Adipocyte (in vitro differentiated cells): ENCODE measurements around the gene AGBL1.

Source experiments
- DNase-seq: peaks from one replicate; pipeline ENCODE4 v3.0.0-alpha.2; 2015; ENCODE audit warnings: low read depth
- H3K27me3 ChIP-seq: replicated peaks from 2 replicates; pipeline ENCODE4 v1.7.0; 2013; ENCODE audit warnings: mild to moderate bottlenecking, low read length, moderate library complexity; ENCODE audit not compliant: control insufficient read depth, insufficient read depth
- H3K36me3 ChIP-seq: 2 replicates; pipeline ENCODE4 v1.7.0; 2013; ENCODE audit warnings: low read length, mild to moderate bottlenecking, moderate library complexity; ENCODE audit not compliant: control insufficient read depth, insufficient read depth, severe bottlenecking
- H3K4me1 ChIP-seq: 2 replicates; pipeline ENCODE4 v1.7.0; 2013; ENCODE audit warnings: mild to moderate bottlenecking, low read length, moderate library complexity; ENCODE audit not compliant: control insufficient read depth, insufficient read depth
- H3K4me3 ChIP-seq: 2 replicates; pipeline ENCODE4 v1.7.0; 2013; ENCODE audit warnings: mild to moderate bottlenecking, low read length, moderate library complexity
- H3K9ac ChIP-seq: 2 replicates; pipeline ENCODE4 v1.7.0; 2013; ENCODE audit warnings: mild to moderate bottlenecking, low read length, moderate library complexity
- H3K9me3 ChIP-seq: 2 replicates; pipeline ENCODE4 v1.7.0; 2013; ENCODE audit warnings: mild to moderate bottlenecking, low read length, moderate library complexity; ENCODE audit not compliant: control insufficient read depth

Gene AGBL1

GRCh38 chr15:86205096-86205495 lies 125.4 kb downstream of the AGBL1 start:
- H3K36me3 ChIP-seq = no peaks in the 10 kb centered on the region
- no peak overlapping the region for H3K9ac ChIP-seq
- DNase-seq = no peak
- H3K9me3 ChIP-seq = no peaks in the 10 kb centered on the region
- H3K4me1 ChIP-seq = peaks cover under 1% of the 10 kb centered on the region
- H3K27me3 ChIP-seq = no peaks in the 10 kb centered on the region
- H3K4me3 ChIP-seq = no peak overlapping the region

GRCh38 chr15:86213420-86213819 lies 133.7 kb downstream of the AGBL1 start:
- H3K9ac ChIP-seq = no peak overlapping the region
- no peaks in the 10 kb centered on the region for H3K4me1 ChIP-seq
- DNase-seq = no peak
- H3K36me3 ChIP-seq = no peaks in the 10 kb centered on the region
- H3K27me3 ChIP-seq = no peaks in the 10 kb centered on the region
- H3K9me3 ChIP-seq = peaks cover 13% of the 10 kb centered on the region
- no peak overlapping the region for H3K4me3 ChIP-seq

GRCh38 chr15:86213888-86214287 lies 134.2 kb downstream of the AGBL1 start:
- no peak for DNase-seq
- H3K4me1 ChIP-seq = no peaks in the 10 kb centered on the region
- no peak overlapping the region for H3K9ac ChIP-seq
- no peak overlapping the region for H3K4me3 ChIP-seq
- no peaks in the 10 kb centered on the region for H3K36me3 ChIP-seq
- peaks cover 18% of the 10 kb centered on the region for H3K9me3 ChIP-seq
- no peaks in the 10 kb centered on the region for H3K27me3 ChIP-seq

DNA sequence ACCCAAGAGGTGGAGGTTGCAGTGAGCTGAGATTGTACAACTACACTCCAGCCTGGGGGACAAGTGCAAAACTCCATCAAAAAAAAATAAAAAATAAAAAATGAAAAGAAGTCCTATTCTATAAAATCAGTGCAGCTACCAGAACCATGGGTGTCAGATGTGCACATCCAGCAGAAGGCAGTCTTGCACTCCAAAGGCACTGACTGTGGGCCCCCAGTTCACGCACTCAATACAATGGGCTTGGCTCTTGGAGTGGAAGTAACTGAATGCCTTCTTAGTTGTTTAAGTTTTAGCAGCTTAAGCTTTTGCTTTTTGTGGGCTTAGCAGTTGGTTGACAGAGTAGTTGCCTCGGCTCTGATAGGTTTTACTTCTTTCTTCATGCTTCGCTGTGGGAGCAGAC lies 141.4 kb downstream of the AGBL1 start:
- Histone ChIP-seq H3K36me3 (no peaks in the 10 kb centered on the region), H3K9ac (no peak overlapping the region), H3K4me1 (no peaks in the 10 kb centered on the region), H3K9me3 (peaks cover 18% of the 10 kb centered on the region), H3K4me3 (no peak overlapping the region), H3K27me3 (no peaks in the 10 kb centered on the region)
- DNase-seq = no peak

- Histone ChIP-seq H3K36me3 (no peaks in the 10 kb centered on the region), H3K9ac (no peak overlapping the region), H3K4me1 (no peaks in the 10 kb centered on the region), H3K4me3 (no peak overlapping the region), H3K9me3 (no peaks in the 10 kb centered on the region), H3K27me3 (peaks cover 10% of the 10 kb centered on the region)
- DNase-seq = no peak
Observed at GRCh38 chr15:86229306-86229705, 149.6 kb downstream of the AGBL1 start.

- Histone ChIP-seq H3K9ac (no peak overlapping the region), H3K4me1 (no peaks in the 10 kb centered on the region), H3K9me3 (no peaks in the 10 kb centered on the region), H3K36me3 (no peaks in the 10 kb centered on the region), H3K4me3 (no peak overlapping the region), H3K27me3 (peaks cover 10% of the 10 kb centered on the region)
- no peak for DNase-seq
Observed at GRCh38 chr15:86229936-86230335, 150.3 kb downstream of the AGBL1 start.

DNA sequence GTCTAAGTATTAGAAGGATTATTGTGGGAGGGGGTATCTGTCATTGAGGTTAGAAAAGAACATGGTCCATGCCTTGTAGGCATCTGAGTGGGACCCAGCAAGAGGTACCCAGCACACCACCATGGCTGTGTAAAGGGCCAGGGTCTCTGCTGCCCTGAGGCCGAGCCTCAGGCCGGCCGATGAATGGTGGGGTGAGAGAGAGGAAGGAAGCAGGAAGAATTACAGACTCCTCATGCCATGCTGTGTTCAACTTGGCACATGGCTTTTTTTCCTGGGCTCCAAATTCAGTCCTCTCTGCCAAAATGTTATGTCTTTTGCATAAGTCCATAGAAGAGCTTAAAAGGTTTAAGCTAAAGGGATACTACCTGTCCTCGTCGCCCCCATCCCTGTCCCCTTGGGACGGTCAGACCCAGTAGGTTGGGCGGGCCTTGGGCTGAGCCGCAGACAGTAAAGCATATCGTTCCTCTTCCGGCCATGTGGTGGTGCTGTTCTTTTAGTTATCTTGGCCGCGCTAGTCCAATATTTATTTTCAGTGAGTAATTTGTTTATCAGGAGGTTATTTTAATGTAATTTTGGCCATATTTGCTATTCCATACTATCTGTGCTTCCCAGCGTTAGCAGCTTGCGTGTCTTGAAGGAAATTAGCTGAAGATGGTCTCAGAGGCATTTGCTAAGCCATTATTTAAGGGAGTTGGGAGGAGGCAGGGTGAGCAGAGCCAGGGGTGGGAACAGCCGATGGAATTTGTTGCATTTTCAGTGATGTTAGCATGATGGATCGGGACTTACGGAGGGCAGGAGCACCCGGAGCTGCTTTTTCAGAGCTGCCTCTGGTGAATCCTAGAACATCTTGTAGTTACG lies 152.4 kb downstream of the AGBL1 start:
- Histone ChIP-seq H3K4me3 (no peak overlapping the region), H3K9ac (no peak overlapping the region), H3K9me3 (no peaks in the 10 kb centered on the region), H3K27me3 (peaks cover 10% of the 10 kb centered on the region), H3K36me3 (no peaks in the 10 kb centered on the region), H3K4me1 (no peaks in the 10 kb centered on the region)
- DNase-seq = no peak

GRCh38 chr15:86235667-86236066 lies 156.0 kb downstream of the AGBL1 start:
- no peaks in the 10 kb centered on the region for H3K36me3 ChIP-seq

DNA sequence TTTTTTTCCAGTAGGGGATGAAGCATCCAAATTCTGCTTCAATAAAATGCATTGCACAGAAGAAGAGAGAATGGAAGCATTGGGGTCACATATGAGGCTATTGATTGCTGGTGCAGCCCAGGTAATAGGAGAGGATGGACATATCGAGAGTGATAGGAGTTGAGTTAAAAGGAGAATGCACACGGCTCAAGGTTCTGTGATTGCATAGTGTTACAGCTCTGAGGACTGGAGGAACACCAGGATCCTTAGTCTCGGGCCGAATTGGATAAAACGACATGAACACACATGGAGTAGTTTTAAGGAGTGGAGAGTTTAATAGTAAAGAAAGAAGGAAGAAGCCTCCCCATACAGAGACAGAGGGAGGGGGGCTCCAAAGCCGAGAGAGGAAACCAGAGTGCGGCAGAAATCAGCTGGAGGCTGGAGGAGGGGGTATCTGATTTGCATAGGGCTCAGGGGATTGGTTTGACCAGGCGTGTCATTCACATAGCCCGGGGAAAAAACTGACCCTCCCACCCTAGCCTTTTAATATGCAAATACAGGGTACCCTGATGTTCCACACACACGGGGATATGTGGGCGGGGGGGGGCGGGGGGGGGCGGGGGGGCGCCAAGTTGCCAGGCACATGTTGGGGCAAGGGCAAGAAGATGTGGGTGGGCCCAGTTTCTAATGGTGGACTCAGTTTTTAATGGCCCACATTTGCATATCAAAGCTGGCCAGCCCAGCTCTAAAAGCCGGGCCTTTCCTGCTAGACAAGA lies 156.9 kb downstream of the AGBL1 start:
- H3K9ac ChIP-seq = no peak overlapping the region
- H3K4me1 ChIP-seq = peaks cover 4% of the 10 kb centered on the region
- no peaks in the 10 kb centered on the region for H3K27me3 ChIP-seq
- H3K4me3 ChIP-seq = no peak overlapping the region
- no peaks in the 10 kb centered on the region for H3K36me3 ChIP-seq
- no peak for DNase-seq
- H3K9me3 ChIP-seq = peaks cover 5% of the 10 kb centered on the region

More at GRCh38 chr15:86235667-86236066, 156.0 kb downstream of the AGBL1 start:
- H3K27me3 ChIP-seq = no peaks in the 10 kb centered on the region
- no peaks in the 10 kb centered on the region for H3K9me3 ChIP-seq
- no peak overlapping the region for H3K4me3 ChIP-seq
- DNase-seq = no peak
- peaks cover 4% of the 10 kb centered on the region for H3K4me1 ChIP-seq
- H3K9ac ChIP-seq = no peak overlapping the region

DNA sequence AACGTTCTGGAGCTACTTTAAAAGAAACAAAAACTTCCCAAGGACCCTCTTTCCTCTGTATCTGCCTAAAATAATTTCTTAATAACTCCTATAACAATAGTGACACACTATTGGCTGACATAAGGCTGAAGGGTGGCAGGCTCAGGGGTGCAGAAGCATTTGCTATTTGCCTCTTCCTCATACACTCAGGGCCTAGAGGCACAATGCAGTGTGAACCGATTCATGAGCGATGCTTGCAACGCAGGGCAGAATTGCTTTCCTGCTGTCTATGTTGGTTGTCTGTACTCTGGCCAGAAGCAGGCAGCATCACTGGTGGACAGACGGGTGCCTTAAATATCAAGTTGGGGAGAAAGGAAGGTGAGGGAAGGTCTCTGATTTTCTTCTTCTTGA lies 157.4 kb downstream of the AGBL1 start:
- H3K4me3 ChIP-seq = no peak overlapping the region
- peaks cover 5% of the 10 kb centered on the region for H3K9me3 ChIP-seq
- no peak overlapping the region for H3K9ac ChIP-seq
- no peak for DNase-seq
- peaks cover 4% of the 10 kb centered on the region for H3K4me1 ChIP-seq
- no peaks in the 10 kb centered on the region for H3K27me3 ChIP-seq
- no peaks in the 10 kb centered on the region for H3K36me3 ChIP-seq

DNA sequence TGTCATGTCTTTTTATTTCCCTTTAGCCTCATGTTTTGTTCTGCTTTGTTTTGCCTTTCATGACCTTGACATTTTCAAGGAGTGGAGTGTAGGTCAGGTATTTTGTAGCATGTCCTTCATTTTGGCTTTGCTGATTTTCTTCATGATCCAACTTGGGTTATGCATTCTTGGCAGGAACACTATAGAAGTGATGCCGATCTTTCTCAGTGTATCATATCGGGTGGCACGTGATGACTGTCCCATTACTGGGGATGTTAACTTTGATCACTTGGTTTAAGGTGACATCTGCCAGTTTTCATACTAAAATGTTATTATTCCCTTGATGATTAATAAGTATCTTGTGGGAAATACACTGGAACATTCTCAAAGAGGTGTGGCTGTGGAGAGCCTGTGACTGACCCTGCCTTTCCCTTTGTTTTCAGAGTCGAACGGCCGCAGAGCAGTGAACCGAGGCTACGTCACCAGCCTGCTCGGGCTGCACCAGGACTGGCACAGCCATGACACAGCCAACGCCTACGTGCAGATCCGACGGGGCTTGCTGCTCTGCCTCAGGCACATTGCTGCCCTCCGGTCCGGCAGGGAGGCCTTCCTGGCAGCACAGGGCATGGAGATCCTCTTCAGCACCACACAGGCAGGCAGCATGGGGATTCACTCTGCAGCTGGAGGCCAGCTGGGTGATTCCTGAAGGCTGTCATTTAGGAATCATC lies 167.7 kb downstream of the AGBL1 start:
- H3K27me3 ChIP-seq = peaks cover 3% of the 10 kb centered on the region
- H3K4me1 ChIP-seq = no peaks in the 10 kb centered on the region
- H3K9ac ChIP-seq = no peak overlapping the region
- no peaks in the 10 kb centered on the region for H3K36me3 ChIP-seq
- DNase-seq = no peak
- H3K9me3 ChIP-seq = no peaks in the 10 kb centered on the region
- no peak overlapping the region for H3K4me3 ChIP-seq
